GM19035 (cell line): Measurements from ENCODE around the gene SLC1A3.
"Not testable (repeated sequence)": the region's sequence is repeated elsewhere in the genome, so short reads cannot be mapped to it uniquely, and the experiment has no call there.

Experiments used
- ATAC-seq: cut with Tn5 transposase; IDR thresholded peaks from one replicate; pipeline ENCODE4 v1.9.1; 2021; ENCODE audit not compliant: unreplicated experiment

SLC1A3 gene

GRCh38 chr5:36630201-36631145, 24.1 kb downstream of the SLC1A3 start:
- no peak for ATAC-seq

- no peak for ATAC-seq
These were observed 24.7 kb downstream of the SLC1A3 start for GRCh38 chr5:36631154-36631553.

GRCh38 chr5:36631620-36632362, 25.4 kb downstream of the SLC1A3 start:
- ATAC-seq = no peak

- ATAC-seq = no peak
These were observed 25.9 kb downstream of the SLC1A3 start for GRCh38 chr5:36632363-36632664.

- no peak for ATAC-seq
These were observed 29.4 kb downstream of the SLC1A3 start for GRCh38 chr5:36635721-36636390.

GRCh38 chr5:36637101-36637500, 30.7 kb downstream of the SLC1A3 start:
- ATAC-seq = no peak

- no peak for ATAC-seq
These were observed 31.1 kb downstream of the SLC1A3 start for GRCh38 chr5:36637516-36637915.

- no peak for ATAC-seq
These were observed 31.6 kb downstream of the SLC1A3 start for GRCh38 chr5:36638056-36638455.

- no peak for ATAC-seq
These were observed 34.5 kb downstream of the SLC1A3 start for GRCh38 chr5:36640949-36641348.

GRCh38 chr5:36641431-36641830, 35.0 kb downstream of the SLC1A3 start:
- ATAC-seq = no peak

GRCh38 chr5:36642089-36642488, 35.7 kb downstream of the SLC1A3 start:
- no peak for ATAC-seq

- no peak for ATAC-seq
These were observed 36.8 kb downstream of the SLC1A3 start for GRCh38 chr5:36643162-36643561.

GRCh38 chr5:36643841-36644240, 37.4 kb downstream of the SLC1A3 start:
- ATAC-seq = not testable (repeated sequence)

GRCh38 chr5:36644727-36645126, 38.3 kb downstream of the SLC1A3 start:
- ATAC-seq = no peak

- no peak for ATAC-seq
These were observed 39.7 kb downstream of the SLC1A3 start for GRCh38 chr5:36646100-36646499.

- ATAC-seq = no peak
These were observed 40.2 kb downstream of the SLC1A3 start for GRCh38 chr5:36646507-36647023.

- ATAC-seq = no peak
These were observed 40.6 kb downstream of the SLC1A3 start for GRCh38 chr5:36647046-36647445.

- no peak for ATAC-seq
These were observed 42.0 kb downstream of the SLC1A3 start for GRCh38 chr5:36648426-36648825.

GRCh38 chr5:36651761-36652685, 45.6 kb downstream of the SLC1A3 start:
- no peak for ATAC-seq

GRCh38 chr5:36653044-36653705, 46.8 kb downstream of the SLC1A3 start:
- ATAC-seq = no peak
